ENCODE measurements around the gene CALD1. TPM values are rescaled to one million over a fixed set of nuclear protein-coding genes. Genes with fewer than 3 reads are reported as not detected.

The CALD1 gene
- total and polyA plus RNA-seq, 2 experiments from 2014 or later: 132 to 842 TPM

GRCh38 chr7:134931487-134931886, 152.1 kb downstream of the CALD1 start:
- H3K9me3 Mint-ChIP-seq: no peaks in the 10 kb centered on the region
- no peak overlapping the region for H2AFZ ChIP-seq
- no peaks in the 10 kb centered on the region for H3K9me2 ChIP-seq (ENCODE audit: insufficient read depth)
- peaks cover 49% of the 10 kb centered on the region for H3K36me3 Mint-ChIP-seq (ENCODE audit: low read depth)
- H3K4me3 Mint-ChIP-seq: no peak overlapping the region
- H3K27me3 ChIP-seq (ENCODE audit: insufficient read depth): no peaks in the 10 kb centered on the region
- 0 out of 2 replicates have a peak, but pooled peaks cover 7% of the 10 kb centered on the region for H3K79me2 ChIP-seq (replicated peaks; ENCODE audit: insufficient read depth)
- H3K4me1 ChIP-seq (ENCODE audit: insufficient read depth): no peaks in the 10 kb centered on the region
- peaks cover 6% of the 10 kb centered on the region for H3K27me3 Mint-ChIP-seq (ENCODE audit: insufficient read depth, low read depth, poor library complexity)
- H4K20me1 ChIP-seq (replicated peaks; ENCODE audit: insufficient read depth): 0 out of 2 replicates have a peak, but pooled peaks cover 6% of the 10 kb centered on the region
- no peak overlapping the region for H3K4me3 ChIP-seq
- ATAC-seq: no peak
- TF ChIP-seq EZH2phosphoT487 (IDR thresholded peaks at IDR 0.05; ENCODE audit: unreplicated experiment) (no peak), REST (IDR thresholded peaks at IDR 0.05; ENCODE audit: unreplicated experiment) (no peak), ZNF462 (CRISPR knock-in tag; IDR thresholded peaks at IDR 0.05) (no peak), STAT1 (IDR thresholded peaks at IDR 0.05; ENCODE audit: unreplicated experiment) (no peak), EZH2 (IDR thresholded peaks at IDR 0.05; ENCODE audit: low read depth, unreplicated experiment) (no peak), NANOG (IDR thresholded peaks at IDR 0.05; ENCODE audit: borderline replicate concordance) (no peak), ZNF114 (CRISPR knock-in tag; IDR thresholded peaks at IDR 0.05) (no peak), CREB1 (CRISPR knock-in tag; IDR thresholded peaks at IDR 0.05; ENCODE audit: low read depth) (no peak), ZNF331 (CRISPR knock-in tag; IDR thresholded peaks at IDR 0.05; ENCODE audit: low read depth) (no peak), POLR2AphosphoS5 (IDR thresholded peaks at IDR 0.05; ENCODE audit: low read depth) (no peak), ETS1 (IDR thresholded peaks at IDR 0.05) (no peak), CTCF (conservative IDR thresholded peaks at IDR 0.05; ENCODE audit: low read depth in 2 of 2) (no peak), JUNB (IDR thresholded peaks at IDR 0.05; ENCODE audit: unreplicated experiment) (no peak)
- no peak overlapping the region for H3K27ac ChIP-seq (ENCODE audit: low read depth)
- DNase-seq (ENCODE audit: low spot score): no peak
- no peak overlapping the region for H3K27ac Mint-ChIP-seq
- H3F3A ChIP-seq (replicated peaks; ENCODE audit: low read depth): no peaks in the 10 kb centered on the region
- no peaks in the 10 kb centered on the region; the same call in 1 of the 2 replicates for H3K36me3 ChIP-seq (ENCODE audit: insufficient read depth)
- no peaks in the 10 kb centered on the region; the same call in 2 of the 3 replicates for H3K4me1 Mint-ChIP-seq
- H3K4me2 ChIP-seq: no peak overlapping the region

Data from GM23338 (cell line).